Measurements from ENCODE around the gene RAB34. TPM values are rescaled to one million over a fixed set of nuclear protein-coding genes. Genes with fewer than 3 reads are reported as not detected.

The RAB34 gene
- total and polyA plus RNA-seq, 2 donors (not counting 1 experiment from before 2014, with no cell fraction given) = 17.1 to 18.0 TPM

DNA sequence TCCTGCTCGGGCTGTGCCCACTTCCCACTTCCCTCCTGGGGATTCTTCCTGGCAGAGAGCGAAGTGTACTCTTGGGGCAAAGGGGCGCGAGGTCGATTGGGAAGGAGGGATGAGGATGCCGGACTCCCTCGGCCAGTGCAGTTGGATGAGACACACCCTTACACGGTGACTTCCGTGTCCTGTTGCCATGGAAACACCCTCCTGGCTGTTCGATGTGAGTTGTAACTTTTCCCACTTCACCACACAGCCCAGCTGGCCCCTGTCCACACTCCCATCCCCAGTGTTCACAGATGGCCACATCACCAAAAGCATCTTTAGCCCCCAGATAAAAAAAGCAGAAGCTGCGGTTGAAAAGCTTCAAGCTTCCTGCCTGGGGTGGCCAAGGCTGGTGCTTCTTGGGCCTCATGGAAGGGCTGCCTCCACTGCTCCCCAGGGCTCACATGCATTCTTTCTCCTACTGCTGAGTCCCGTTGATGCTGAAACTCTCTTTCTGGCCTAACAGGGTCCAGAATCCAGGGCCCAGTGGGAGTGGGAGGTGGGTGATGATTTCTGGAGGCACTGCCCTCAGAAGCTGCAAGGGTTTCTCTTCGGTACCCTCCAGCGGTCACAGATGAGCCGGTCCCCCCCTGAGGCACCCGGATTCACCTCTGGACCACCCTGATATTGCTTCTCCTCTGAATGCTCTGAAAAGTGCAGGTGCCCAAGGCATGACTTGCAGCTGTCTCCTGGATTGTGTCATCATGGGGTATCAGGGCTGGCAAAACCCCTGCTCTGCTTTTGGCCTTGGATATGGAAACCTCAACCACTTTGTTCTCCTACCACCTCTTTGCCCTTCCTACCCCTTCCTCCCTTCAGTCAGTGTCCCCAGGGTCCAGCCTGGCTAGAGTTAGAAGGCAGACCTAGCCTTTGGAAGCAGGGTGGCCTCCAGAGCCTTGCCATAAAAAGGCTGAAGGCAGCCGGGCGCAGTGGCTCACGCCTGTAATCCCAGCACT lies 24.0 kb upstream of the RAB34 start:
- WGBS (ENCODE audit: insufficient coverage) = 10% methylated on average over 10 of the region's 19 CpGs
- H3K79me2 ChIP-seq (ENCODE audit: control insufficient read depth, insufficient read depth, low read length) = peaks cover 50% of the 10 kb centered on the region
- no peaks in the 10 kb centered on the region for H3K27me3 Mint-ChIP-seq
- H3K27ac Mint-ChIP-seq = peak overlapping the region; percentile 95
- peaks cover 81 to 88% of the 10 kb centered on the region in 2 donors for H3K4me1 ChIP-seq (ENCODE audit: control insufficient read depth in 2 of 2, insufficient read depth in 2 of 2, low read length in 2 of 2)
- no peak overlapping the region for H2AFZ ChIP-seq (ENCODE audit: insufficient read depth, low read depth, low read length, poor library complexity, severe bottlenecking)
- POLR2A ChIA-PET = interaction anchor here (0.7 to 16.2 kb wide), 7 partner anchors 9 to 173 kb away, joined by 3 to 511 read pairs (median 6); partner anchors contain the start of genes NEK8, RPL23A and TLCD1
- peaks cover 69% of the 10 kb centered on the region for H3K4me1 Mint-ChIP-seq
- peak overlapping the region; percentile 88 for H3K4me2 ChIP-seq (replicated peaks; ENCODE audit: low read depth, low read length, poor library complexity, severe bottlenecking)
- H3K27ac ChIP-seq (ENCODE audit: low read length in 2 of 2) = peak overlapping the region; percentile 86 to 100
- H3K9me3 ChIP-seq (ENCODE audit: control extremely low read depth in 1 of 3, control insufficient read depth in 2 of 3, insufficient read depth in 1 of 3, low read length in 2 of 3) = peaks cover 0 to 27% (median 0%) of the 10 kb centered on the region in 3 donors
- CTCF ChIA-PET = interaction anchor here (0.5 to 18.9 kb wide), 4 partner anchors 10 to 22 kb away, joined by 3 to 1020 read pairs (median 18); partner anchors contain the start of genes NEK8, RPL23A and TLCD1
- ATAC-seq (ENCODE audit: low read depth) (peak; percentile 14), DNase-seq (peak; percentile 88)
- intact Hi-C loops (cut with micrococcal nuclease) = no loop called here
- peak overlapping the region in 3 of 5 experiments; percentile 16 to 38 (median 35) for H3K4me3 ChIP-seq (ENCODE audit: control extremely low read depth in 1 of 5, extremely low read depth in 1 of 5, insufficient read depth in 1 of 5, low read depth in 2 of 5, low read length in 4 of 5)
- peaks cover 26% of the 10 kb centered on the region for H4K20me1 ChIP-seq (ENCODE audit: control insufficient read depth, insufficient read depth, low read length, poor library complexity, severe bottlenecking)
- no peaks in the 10 kb centered on the region for H3K27me3 ChIP-seq (replicated peaks in 1 of 4; ENCODE audit: control extremely low read depth in 1 of 4, control insufficient read depth in 3 of 4, insufficient read depth in 4 of 4, low read length in 3 of 4)
- TF ChIP-seq, protein P1, sequence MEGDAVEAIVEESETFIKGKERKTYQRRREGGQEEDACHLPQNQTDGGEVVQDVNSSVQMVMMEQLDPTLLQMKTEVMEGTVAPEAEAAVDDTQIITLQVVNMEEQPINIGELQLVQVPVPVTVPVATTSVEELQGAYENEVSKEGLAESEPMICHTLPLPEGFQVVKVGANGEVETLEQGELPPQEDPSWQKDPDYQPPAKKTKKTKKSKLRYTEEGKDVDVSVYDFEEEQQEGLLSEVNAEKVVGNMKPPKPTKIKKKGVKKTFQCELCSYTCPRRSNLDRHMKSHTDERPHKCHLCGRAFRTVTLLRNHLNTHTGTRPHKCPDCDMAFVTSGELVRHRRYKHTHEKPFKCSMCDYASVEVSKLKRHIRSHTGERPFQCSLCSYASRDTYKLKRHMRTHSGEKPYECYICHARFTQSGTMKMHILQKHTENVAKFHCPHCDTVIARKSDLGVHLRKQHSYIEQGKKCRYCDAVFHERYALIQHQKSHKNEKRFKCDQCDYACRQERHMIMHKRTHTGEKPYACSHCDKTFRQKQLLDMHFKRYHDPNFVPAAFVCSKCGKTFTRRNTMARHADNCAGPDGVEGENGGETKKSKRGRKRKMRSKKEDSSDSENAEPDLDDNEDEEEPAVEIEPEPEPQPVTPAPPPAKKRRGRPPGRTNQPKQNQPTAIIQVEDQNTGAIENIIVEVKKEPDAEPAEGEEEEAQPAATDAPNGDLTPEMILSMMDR (IDR thresholded peaks at IDR 0.05) = no peak
- TF ChIP-seq EZH2 (IDR thresholded peaks at IDR 0.05; ENCODE audit: borderline replicate concordance, insufficient read depth, low read depth, low read length, poor library complexity, severe bottlenecking) = no peak
- peak overlapping the region; percentile 86 for H3K4me3 Mint-ChIP-seq
- H3K36me3 ChIP-seq (replicated peaks in 1 of 2; ENCODE audit: control extremely low read depth in 1 of 2, control insufficient read depth in 1 of 2, extremely low read depth in 1 of 2, insufficient read depth in 2 of 2, low read length in 1 of 2) = peaks cover 0 to 9% of the 10 kb centered on the region in 2 experiments
- peak overlapping the region; percentile 36 for H3K9ac ChIP-seq (ENCODE audit: low read length)
- H3K9me3 Mint-ChIP-seq (ENCODE audit: insufficient read depth) = no peaks in the 10 kb centered on the region
